Stomach (tissue), 9 donors: ENCODE results near the gene DYRK1B. TPM values are rescaled to one million over a fixed set of nuclear protein-coding genes. Genes with fewer than 3 reads are reported as not detected.

Experiments
- DNase-seq, 2 donors: peaks; one replicate each; pipeline versions ENCODE4 v3.0.0 to v3.0.0-alpha.2; 2013 to 2019
- H3K27ac ChIP-seq, 5 donors: fragments of 200-600 bp in 4 of 5; sonication (generic) in 4 of 5; one replicate each; pipeline ENCODE4 v1.5.1; 2013 to 2019; ENCODE audit warnings: mild to moderate bottlenecking in 1 of 5, moderate library complexity in 1 of 5
- H3K27me3 ChIP-seq, 3 donors: fragments of 200-600 bp; sonication (generic); one replicate each; pipeline ENCODE4 v1.5.1; 2017 to 2019; ENCODE audit warnings: mixed run types in 1 of 3
- H3K36me3 ChIP-seq, 4 donors: fragments of 200-600 bp; sonication (generic); 1 replicate in 3 of 4; 2 replicates in 1 of 4; pipeline ENCODE4 v1.5.1; 2016 to 2019
- H3K4me1 ChIP-seq, 4 donors: fragments of 200-600 bp; sonication (generic); one replicate each; pipeline ENCODE4 v1.5.1; 2016 to 2019
- H3K4me3 ChIP-seq, 4 donors: fragments of 200-600 bp; sonication (generic) in 3 of 4; one replicate each; pipeline ENCODE4 v1.5.1; 2016 to 2019; ENCODE audit warnings: mild to moderate bottlenecking in 1 of 4
- H3K9me3 ChIP-seq, 4 donors: fragments of 200-600 bp; sonication (generic); one replicate each; pipeline ENCODE4 v1.5.1; 2016 to 2019
- CTCF ChIP-seq, 7 experiments: fragments of 450-650 bp in 4 of 7; fragments of 200-600 bp in 3 of 7; sonication (generic) in 3 of 7; IDR thresholded peaks; one replicate each; pipeline ENCODE4 v1.5.1; 2016 to 2019; ENCODE audit warnings: antibody characterized with exemption in 7 of 7, control low read depth in 2 of 7, mild to moderate bottlenecking in 1 of 7
- EP300 ChIP-seq: sonication (generic); formaldehyde crosslinking; IDR thresholded peaks from one replicate; pipeline ENCODE4 v1.6.1; 2017; ENCODE audit warnings: antibody characterized with exemption
- POLR2A ChIP-seq, 4 donors: fragments of 450-650 bp; IDR thresholded peaks; one replicate each; pipeline ENCODE4 v1.6.1; 2016; ENCODE audit warnings: antibody characterized with exemption in 4 of 4, control low read depth in 2 of 4, mild to moderate bottlenecking in 1 of 4, moderate library complexity in 1 of 4
- POLR2AphosphoS5 ChIP-seq, 3 donors: sonication (generic); formaldehyde crosslinking; IDR thresholded peaks; one replicate each; pipeline ENCODE4 v1.6.1; 2016; ENCODE audit warnings: antibody characterized with exemption in 3 of 3
- WGBS, 5 donors: extraction: QIAGEN DNeasy Blood & Tissue Kit in 3 of 5; methylation state at CpG; one replicate each; pipeline versions ENCODE4 v1.1.5 to v1.1.7; 2013 to 2018; 5-methylcytosine and 5-hydroxymethylcytosine counted together
- intact Hi-C: fragments of 100-400 bp; cut with DNase I; formaldehyde crosslinking; loops from one replicate; pipeline ENCODE4 v1.15.1; 2023; ENCODE audit warnings: low total_unique reads
- polyA plus RNA-seq, 3 donors: library from polyadenylated mRNA; stranded (reverse); fragments of 200-250 nt; gene quantifications; one replicate each; pipeline ENCODE4 v1.2.3, GENCODE V29; 2013
- total RNA-seq, 5 donors: library from RNA; depleted of rRNA; stranded (reverse); fragments of >200 nt; gene quantifications; one replicate each; pipeline versions ENCODE4 v1.1.0 to v1.2.3, GENCODE V29; 2014 to 2016
- donor health status: healthy with polysubstance abuse.
- donor health status: Bipolar disorder and iron deficiency.
- donor health status: healthy.

The DYRK1B gene
- total and polyA plus RNA-seq, 8 donors: 3.9 to 28.4 (median 9.9) TPM

GRCh38 chr19:39871886-39872866, 38.2 kb upstream of the DYRK1B start:
- intact Hi-C loops: no loop called here
- no peaks in the 10 kb centered on the region for H3K9me3 ChIP-seq
- H3K4me3 ChIP-seq: no peak overlapping the region
- DNase-seq: no peak
- 87 to 93% (median 90%) methylated on average over 27 to 47 of the region's 47 CpGs for WGBS, 5 donors
- peaks cover 0 to 59% (median 28%) of the 10 kb centered on the region in 4 donors for H3K36me3 ChIP-seq
- TF ChIP-seq EP300: no peak
- no peak for TF ChIP-seq CTCF (IDR thresholded peaks at IDR 0.05)
- no peak for TF ChIP-seq POLR2A (IDR thresholded peaks at IDR 0.05)
- no peak for TF ChIP-seq POLR2AphosphoS5 (IDR thresholded peaks at IDR 0.05)
- peaks cover 0 to 11% (median 0%) of the 10 kb centered on the region in 3 donors for H3K27me3 ChIP-seq
- H3K27ac ChIP-seq: no peak overlapping the region
- H3K4me1 ChIP-seq: no peaks in the 10 kb centered on the region

- no peak for DNase-seq
- 90 to 93% (median 93%) methylated on average over 6 of the region's 6 CpGs for WGBS, 5 donors
- H3K4me1 ChIP-seq: no peaks in the 10 kb centered on the region
- peaks cover 0 to 65% (median 31%) of the 10 kb centered on the region in 4 donors for H3K36me3 ChIP-seq
- peaks cover 0 to 11% (median 0%) of the 10 kb centered on the region in 3 donors for H3K27me3 ChIP-seq
- no peak overlapping the region for H3K27ac ChIP-seq
- no peak overlapping the region for H3K4me3 ChIP-seq
- no peaks in the 10 kb centered on the region for H3K9me3 ChIP-seq
- intact Hi-C loops: no loop called here
- TF ChIP-seq POLR2AphosphoS5 (IDR thresholded peaks at IDR 0.05): no peak
- no peak for TF ChIP-seq EP300
- no peak for TF ChIP-seq POLR2A (IDR thresholded peaks at IDR 0.05)
- TF ChIP-seq CTCF (IDR thresholded peaks at IDR 0.05): no peak
These were observed 37.4 kb upstream of the DYRK1B start for GRCh38 chr19:39871362-39871761.

GRCh38 chr19:39870171-39870971, 36.4 kb upstream of the DYRK1B start:
- peaks cover 0 to 70% (median 33%) of the 10 kb centered on the region in 4 donors for H3K36me3 ChIP-seq
- intact Hi-C loops: no loop called here
- peaks cover 0 to 2% (median 0%) of the 10 kb centered on the region in 3 donors for H3K27me3 ChIP-seq
- H3K4me3 ChIP-seq: no peak overlapping the region
- TF ChIP-seq CTCF (IDR thresholded peaks at IDR 0.05) (no peak), POLR2AphosphoS5 (IDR thresholded peaks at IDR 0.05) (no peak), EP300 (no peak), POLR2A (IDR thresholded peaks at IDR 0.05) (no peak)
- no peak overlapping the region for H3K27ac ChIP-seq
- H3K4me1 ChIP-seq: no peaks in the 10 kb centered on the region
- 58 to 73% (median 70%) methylated on average over 16 of the region's 16 CpGs for WGBS, 5 donors
- H3K9me3 ChIP-seq: no peaks in the 10 kb centered on the region
- no peak for DNase-seq

- Histone ChIP-seq H3K4me1 (no peaks in the 10 kb centered on the region), H3K36me3 (peaks cover 0 to 70% (median 31%) of the 10 kb centered on the region in 4 donors), H3K9me3 (no peaks in the 10 kb centered on the region), H3K27ac (no peak overlapping the region), H3K27me3 (peaks cover 0 to 3% (median 0%) of the 10 kb centered on the region in 3 donors), H3K4me3 (no peak overlapping the region)
- 90 to 98% (median 96%) methylated on average over 6 of the region's 6 CpGs for WGBS, 5 donors
- intact Hi-C loops: no loop called here
- TF ChIP-seq EP300 (no peak), CTCF (IDR thresholded peaks at IDR 0.05) (no peak), POLR2A (IDR thresholded peaks at IDR 0.05) (no peak), POLR2AphosphoS5 (IDR thresholded peaks at IDR 0.05) (no peak)
- no peak for DNase-seq
These were observed 34.0 kb upstream of the DYRK1B start for GRCh38 chr19:39867952-39868351.
